HG03280 (cell line): ENCODE measurements around the gene NELL2.
"Not testable (repeated sequence)": the region's sequence is repeated elsewhere in the genome, so short reads cannot be mapped to it uniquely, and the experiment has no call there.

Experiments used
- ATAC-seq: cut with Tn5 transposase; IDR thresholded peaks from one replicate; pipeline ENCODE4 v1.9.1; 2021; ENCODE audit warnings: mild to moderate bottlenecking, moderate library complexity; ENCODE audit not compliant: unreplicated experiment

The NELL2 gene

GRCh38 chr12:44779766-44780165 lies 96.3 kb downstream of the NELL2 start:
- ATAC-seq: no peak

- no peak for ATAC-seq
These were observed 97.3 kb downstream of the NELL2 start for GRCh38 chr12:44778863-44779262.

- no peak for ATAC-seq
These were observed 99.1 kb downstream of the NELL2 start for GRCh38 chr12:44777044-44777443.

- no peak for ATAC-seq
These were observed 100.2 kb downstream of the NELL2 start for GRCh38 chr12:44775901-44776300.

DNA sequence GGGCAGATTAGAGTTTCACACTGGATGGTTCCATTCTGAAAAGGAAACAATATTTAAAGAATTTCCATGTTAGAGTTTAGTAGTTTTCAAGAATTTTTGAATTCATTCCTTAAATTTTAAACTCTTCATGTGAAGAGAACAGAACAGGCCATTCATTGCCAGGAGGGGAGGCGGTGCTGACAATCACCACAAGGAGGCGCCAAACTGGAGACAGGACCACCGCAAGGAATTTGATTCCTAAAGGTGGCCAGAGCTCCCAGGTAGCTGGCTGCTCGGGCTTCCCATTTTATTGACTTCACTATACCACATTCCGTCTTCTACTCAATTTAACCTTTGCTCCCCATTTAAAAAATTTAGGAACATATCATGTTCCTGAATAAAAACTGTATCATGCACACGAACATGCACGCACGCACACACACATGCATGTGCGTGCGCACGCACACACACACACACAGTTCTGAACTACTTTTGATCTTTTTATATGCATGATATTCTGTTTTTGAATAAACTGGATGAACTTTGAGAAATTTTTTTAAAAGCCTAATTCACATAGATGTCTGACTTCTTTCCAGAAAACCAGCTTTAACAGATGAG lies 101.2 kb downstream of the NELL2 start:
- ATAC-seq: no peak

GRCh38 chr12:44771485-44772021 lies 104.6 kb downstream of the NELL2 start:
- no peak for ATAC-seq

DNA sequence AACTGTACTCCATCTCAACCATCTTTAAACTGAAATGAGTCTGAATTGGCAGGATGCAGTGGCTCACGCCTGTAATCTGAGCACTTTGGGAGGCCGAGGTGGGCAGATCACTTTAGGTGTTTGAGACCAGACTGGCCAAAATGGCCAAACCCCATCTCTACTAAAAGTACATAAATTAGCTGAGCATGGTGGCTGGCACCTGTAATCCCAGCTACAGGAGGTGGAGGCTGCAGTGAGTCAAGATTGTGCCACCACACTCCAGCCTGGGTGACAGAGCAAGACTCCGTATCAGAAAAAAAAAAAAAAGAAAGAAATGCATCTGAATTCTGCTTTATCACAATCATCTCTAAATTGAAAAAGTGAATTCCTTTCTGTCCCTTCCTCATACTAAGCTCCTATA lies 110.3 kb downstream of the NELL2 start:
- ATAC-seq: no peak

- ATAC-seq: no peak
These were observed 113.1 kb downstream of the NELL2 start for GRCh38 chr12:44763021-44763420.

DNA sequence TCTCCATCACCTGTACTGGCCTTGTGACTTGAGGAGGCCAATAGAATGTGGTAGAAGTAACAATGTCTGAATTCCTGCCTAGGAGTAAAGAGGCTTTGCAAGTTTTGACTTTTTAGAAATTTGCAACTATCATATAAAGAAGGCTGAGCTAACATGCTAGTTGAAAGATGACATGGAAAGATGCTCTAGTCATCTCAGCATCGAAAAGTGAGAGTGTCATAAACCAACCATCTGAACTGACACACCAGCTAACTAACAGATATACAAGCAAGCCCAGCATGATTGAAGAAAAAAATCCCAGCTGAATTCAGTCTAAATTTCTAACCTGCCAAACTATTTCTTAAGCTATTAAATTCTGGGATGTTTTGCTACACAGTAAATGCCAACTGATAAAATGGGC lies 116.8 kb downstream of the NELL2 start:
- ATAC-seq: no peak

DNA sequence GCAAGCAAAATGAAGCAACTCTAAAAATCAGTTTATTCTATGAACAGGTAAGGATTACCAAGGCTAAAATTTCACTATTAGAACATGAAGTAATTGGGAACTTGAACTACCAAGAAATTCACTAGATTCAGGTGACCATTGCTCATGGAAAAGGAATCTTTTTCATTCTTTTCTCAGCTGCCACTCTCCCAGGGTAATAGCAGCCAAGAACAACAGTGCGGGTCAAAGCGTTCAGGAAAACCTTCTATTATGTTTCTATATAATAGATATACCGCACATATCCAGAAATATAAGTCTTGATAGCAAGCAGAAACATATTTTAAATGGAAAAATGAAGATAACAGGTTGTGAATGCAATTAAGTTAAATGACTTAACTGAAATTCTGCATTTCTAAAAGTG lies 125.6 kb downstream of the NELL2 start:
- ATAC-seq: no peak

DNA sequence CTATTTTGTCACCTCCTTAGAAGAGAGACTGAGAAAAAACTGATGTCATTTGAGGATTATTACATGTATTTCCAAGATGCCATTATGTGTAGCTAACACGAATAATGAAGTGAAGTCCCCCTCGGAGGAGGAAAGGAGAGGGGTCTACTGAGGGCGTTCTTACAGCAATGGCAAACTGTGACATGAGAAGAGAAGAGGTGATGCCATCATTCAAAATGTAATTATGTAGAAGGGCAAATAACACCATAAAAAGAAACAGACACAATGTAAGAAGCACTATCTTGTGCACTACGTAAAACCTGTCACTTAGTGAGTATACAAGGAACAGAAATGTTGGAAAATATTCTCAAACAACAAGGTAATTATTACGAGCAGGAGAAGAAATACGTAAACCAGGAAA lies 126.5 kb downstream of the NELL2 start:
- no peak for ATAC-seq

DNA sequence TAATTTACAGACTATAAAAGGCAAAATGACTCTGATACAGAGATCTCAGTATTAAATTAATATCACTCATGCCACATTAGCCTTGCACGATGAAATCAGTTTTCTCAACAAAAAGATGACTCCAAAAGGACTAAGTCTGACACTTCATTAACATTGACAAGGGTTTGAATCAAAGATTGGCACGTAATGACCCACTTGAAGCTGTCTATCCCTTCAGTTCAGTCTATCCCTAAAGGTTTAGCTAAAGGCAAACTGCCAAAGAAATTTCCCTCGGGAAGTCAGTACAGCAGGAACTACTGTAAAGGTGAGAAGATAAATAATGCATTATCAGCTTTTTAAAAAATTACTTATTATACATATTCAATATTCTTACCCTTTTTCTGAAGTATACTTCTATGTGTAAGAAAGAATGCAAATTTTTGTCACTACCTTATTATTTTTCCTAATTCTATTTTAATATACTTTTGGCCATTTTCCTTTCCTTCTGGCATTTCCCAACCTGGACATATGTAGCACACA lies 127.1 kb downstream of the NELL2 start:
- no peak for ATAC-seq

DNA sequence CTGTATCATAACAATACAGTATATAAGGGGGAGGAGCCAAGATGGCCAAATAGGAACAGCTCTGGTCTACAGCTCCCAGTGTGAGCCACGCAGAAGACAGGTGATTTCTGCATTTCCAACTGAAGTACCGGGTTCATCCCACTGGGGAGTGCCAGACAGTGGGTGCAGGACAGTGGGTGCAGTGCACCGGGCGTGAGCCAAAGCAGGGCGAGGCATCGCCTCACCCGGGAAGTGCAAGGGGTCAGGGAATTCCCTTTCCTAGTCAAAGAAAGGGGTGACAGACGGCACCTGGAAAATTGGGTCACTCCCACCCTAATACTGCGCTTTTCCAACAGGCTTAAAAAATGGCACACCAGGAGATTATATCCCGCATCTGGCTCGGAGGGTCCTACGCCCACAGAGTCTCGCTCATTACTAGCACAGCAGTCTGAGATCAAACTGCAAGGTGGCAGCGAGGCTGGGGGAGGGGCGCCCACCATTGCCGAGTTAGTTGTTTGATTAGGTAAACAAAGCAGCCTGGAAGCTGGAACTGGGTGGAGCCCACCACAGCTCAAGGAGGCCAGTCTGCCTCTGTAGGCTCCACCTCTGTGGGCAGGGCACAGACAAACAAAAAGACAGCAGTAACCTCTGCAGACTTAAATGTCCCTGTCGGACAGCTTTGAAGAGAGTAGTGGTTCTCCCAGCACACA lies 134.7 kb downstream of the NELL2 start:
- ATAC-seq: not testable (repeated sequence)

DNA sequence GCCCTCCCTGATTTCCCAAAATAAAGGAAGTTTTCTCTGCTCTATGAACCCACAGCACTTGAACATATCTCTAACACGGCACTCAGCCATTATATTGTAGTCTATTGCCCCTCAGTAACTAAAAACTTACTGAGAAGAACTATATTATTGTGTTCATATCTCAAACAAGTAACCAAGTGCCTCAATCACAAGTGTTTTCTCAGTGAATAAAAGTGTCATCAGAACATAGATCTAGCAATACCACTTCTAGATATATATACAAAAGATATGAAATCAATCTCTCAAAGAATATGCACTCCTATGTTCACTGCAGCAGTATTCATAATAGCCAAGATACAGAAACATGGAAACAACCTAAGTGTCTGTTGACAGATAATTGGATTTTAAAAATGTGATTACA lies 138.1 kb downstream of the NELL2 start:
- no peak for ATAC-seq

GRCh38 chr12:44728566-44728965 lies 147.5 kb downstream of the NELL2 start:
- ATAC-seq: no peak

- no peak for ATAC-seq
These were observed 155.8 kb downstream of the NELL2 start for GRCh38 chr12:44720265-44720664.

DNA sequence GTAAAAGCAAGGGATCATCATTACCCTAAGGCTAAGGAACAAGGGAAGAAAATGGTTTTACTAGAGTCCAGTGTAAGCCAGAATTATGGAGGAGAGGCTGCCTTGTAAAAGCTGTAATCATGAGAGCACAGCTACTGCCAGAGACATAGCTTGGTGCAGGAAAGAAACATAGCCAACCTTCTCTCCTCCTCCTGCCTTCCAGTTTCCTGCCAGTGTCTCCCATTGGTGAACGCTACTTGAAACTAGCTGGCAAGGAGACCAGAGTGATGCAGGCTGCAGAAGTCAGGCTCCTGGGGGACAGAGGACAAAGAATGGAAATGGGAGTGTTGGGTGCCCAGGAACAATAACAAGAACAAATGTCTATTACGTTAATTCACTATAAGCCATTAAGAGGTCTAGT lies 158.5 kb downstream of the NELL2 start:
- ATAC-seq: no peak

- ATAC-seq: no peak
These were observed 159.4 kb downstream of the NELL2 start for GRCh38 chr12:44716711-44717110.

GRCh38 chr12:44711736-44712135 lies 164.4 kb downstream of the NELL2 start:
- ATAC-seq: no peak

GRCh38 chr12:44709166-44709565 lies 166.9 kb downstream of the NELL2 start:
- no peak for ATAC-seq

DNA sequence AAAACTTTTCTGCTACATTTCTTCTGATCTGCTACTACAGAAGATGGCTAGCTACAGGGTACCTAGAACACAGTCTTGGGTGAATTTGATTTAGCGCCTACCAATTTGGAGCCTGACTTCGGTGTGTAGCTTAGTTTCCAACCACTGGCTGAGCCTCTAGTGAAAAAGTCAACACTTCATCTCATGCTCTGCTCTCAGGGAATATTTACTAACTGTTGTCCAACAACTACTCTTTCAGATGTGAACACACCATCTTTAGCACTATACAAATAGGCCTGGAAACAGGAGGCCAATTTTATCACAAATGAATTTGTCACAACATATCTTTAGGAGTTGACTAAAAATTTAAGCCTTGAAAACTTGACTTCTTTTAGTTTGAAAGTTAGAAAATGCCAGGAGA lies 167.9 kb downstream of the NELL2 start:
- ATAC-seq: no peak

DNA sequence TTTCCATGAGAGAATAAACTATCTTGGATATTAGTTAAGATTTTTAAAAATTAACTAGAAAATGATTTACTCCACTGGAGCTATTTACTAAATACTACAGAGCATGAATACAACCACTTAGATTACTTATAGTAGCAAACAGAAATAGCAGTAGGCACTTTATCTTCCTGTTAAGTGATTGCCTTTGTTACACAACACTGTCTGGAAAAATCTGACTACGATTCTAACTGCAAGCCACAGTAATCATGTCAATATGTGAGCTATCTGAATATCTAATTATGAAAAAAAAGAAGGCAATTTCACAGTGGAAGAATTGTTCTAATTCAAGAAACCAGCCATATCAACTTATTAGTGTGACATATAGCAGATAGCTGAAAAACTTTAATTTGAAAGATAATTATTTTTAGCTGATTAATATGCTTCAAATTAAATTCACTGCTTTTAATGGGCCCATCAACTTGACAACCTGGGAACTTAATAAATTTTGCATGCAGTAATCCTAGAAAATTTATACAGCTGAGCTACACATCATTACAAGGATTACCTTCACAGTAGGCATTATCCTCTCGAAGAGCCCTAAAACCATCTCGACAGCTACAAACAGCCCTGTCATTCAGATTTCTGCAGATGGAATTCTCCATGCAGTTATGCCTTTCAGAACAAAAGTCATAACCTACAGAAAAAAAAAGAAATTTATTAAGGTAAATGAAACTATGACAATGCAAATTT lies 172.8 kb downstream of the NELL2 start:
- no peak for ATAC-seq
